HEK293 (cell line): ENCODE measurements around the gene ABCC11.
"Not testable (repeated sequence)": the region's sequence is repeated elsewhere in the genome, so short reads cannot be mapped to it uniquely, and the experiment has no call there.

ENCODE experiments used
- CTCF ChIA-PET: fragments of 350-600 bp; formaldehyde crosslinking; extraction: SDS; loops from one replicate; lab custom pipeline; 2021; ENCODE audit warnings: antibody characterized with exemption; lab: Yijun Ruan, JAX
- POLR2A ChIA-PET: fragments of 300-600 bp; formaldehyde crosslinking; extraction: SDS; loops from one replicate; lab custom pipeline; 2020; ENCODE audit warnings: antibody characterized with exemption, inconsistent platforms; lab: Yijun Ruan, JAX
- H3K27ac ChIP-seq: fragments of 200-500 bp; sonication (Bioruptor generic); 2 replicates; pipeline ENCODE4 v1.5.1; 2014; ENCODE audit warnings: low read depth, low read length, control low read depth, inconsistent platforms; ENCODE audit errors: extremely low read depth
- H3K36me3 ChIP-seq, 2 experiments: fragments of 200-500 bp in 1 of 2; sonication (Bioruptor generic) in 1 of 2; 1 replicate in 1 of 2; 2 replicates in 1 of 2; pipeline ENCODE4 v1.5.1; 2014 to 2017; ENCODE audit warnings: inconsistent platforms in 2 of 2, low read length in 2 of 2; ENCODE audit not compliant: control insufficient read depth in 2 of 2, insufficient read depth in 1 of 2
- H3K4me1 ChIP-seq: fragments of 200-500 bp; sonication (Bioruptor generic); 2 replicates; pipeline ENCODE4 v1.5.1; 2014; ENCODE audit warnings: mild to moderate bottlenecking, low read length, inconsistent platforms; ENCODE audit not compliant: control insufficient read depth, insufficient read depth
- H3K4me3 ChIP-seq: 2 replicates; pipeline ENCODE4 v1.5.1; 2011; ENCODE audit warnings: low read depth, mild to moderate bottlenecking, control low read depth, low read length, moderate library complexity
- H3K9me3 ChIP-seq: fragments of 200-500 bp; sonication (Bioruptor generic); 2 replicates; pipeline ENCODE4 v1.5.1; 2014; ENCODE audit warnings: low read depth, low read length, inconsistent platforms; ENCODE audit not compliant: control insufficient read depth, insufficient read depth
- KLF7 ChIP-seq: fragments of 450-650 bp; formaldehyde crosslinking; IDR thresholded peaks from 2 replicates; pipeline ENCODE4 v1.5.1; 2016; ENCODE audit warnings: missing biosample characterization, missing genetic modification characterization, borderline replicate concordance
- ZBTB8A ChIP-seq: fragments of 450-650 bp; formaldehyde crosslinking; IDR thresholded peaks from 2 replicates; pipeline ENCODE4 v1.5.1; 2016; ENCODE audit warnings: missing biosample characterization, missing genetic modification characterization
- ZNF175 ChIP-seq: fragments of 450-650 bp; formaldehyde crosslinking; IDR thresholded peaks from 2 replicates; pipeline ENCODE4 v1.5.1; 2016; ENCODE audit warnings: missing biosample characterization, missing genetic modification characterization
- ZNF24 ChIP-seq: fragments of 450-650 bp; formaldehyde crosslinking; IDR thresholded peaks from 2 replicates; pipeline ENCODE4 v1.5.1; 2016; ENCODE audit warnings: missing biosample characterization, missing genetic modification characterization
- ZNF302 ChIP-seq: fragments of 450-650 bp; formaldehyde crosslinking; IDR thresholded peaks from 2 replicates; pipeline ENCODE4 v1.5.1; 2016; ENCODE audit warnings: missing biosample characterization, missing genetic modification characterization, low read depth
- ZNF654 ChIP-seq: fragments of 450-650 bp; formaldehyde crosslinking; IDR thresholded peaks from 2 replicates; pipeline ENCODE4 v1.5.1; 2016; ENCODE audit warnings: low read depth, missing biosample characterization, missing genetic modification characterization
- ZSCAN18 ChIP-seq: fragments of 450-650 bp; formaldehyde crosslinking; IDR thresholded peaks from 2 replicates; pipeline ENCODE4 v1.5.1; 2016; ENCODE audit warnings: missing biosample characterization, missing genetic modification characterization
- TF ChIP-seq, protein P1 (sequence below): fragments of 450-650 bp; formaldehyde crosslinking; IDR thresholded peaks from 2 replicates; pipeline ENCODE4 v1.5.1; 2016; ENCODE audit warnings: missing biosample characterization, missing genetic modification characterization, borderline replicate concordance
- TF ChIP-seq, protein P2 (sequence below): fragments of 450-650 bp; formaldehyde crosslinking; IDR thresholded peaks from 2 replicates; pipeline ENCODE4 v1.5.1; 2017; ENCODE audit warnings: missing biosample characterization, missing genetic modification characterization
- TF ChIP-seq, protein P3 (sequence below): fragments of 450-650 bp; formaldehyde crosslinking; IDR thresholded peaks from 2 replicates; pipeline ENCODE4 v1.5.1; 2017; ENCODE audit warnings: missing biosample characterization, missing genetic modification characterization

ABCC11 gene

DNA sequence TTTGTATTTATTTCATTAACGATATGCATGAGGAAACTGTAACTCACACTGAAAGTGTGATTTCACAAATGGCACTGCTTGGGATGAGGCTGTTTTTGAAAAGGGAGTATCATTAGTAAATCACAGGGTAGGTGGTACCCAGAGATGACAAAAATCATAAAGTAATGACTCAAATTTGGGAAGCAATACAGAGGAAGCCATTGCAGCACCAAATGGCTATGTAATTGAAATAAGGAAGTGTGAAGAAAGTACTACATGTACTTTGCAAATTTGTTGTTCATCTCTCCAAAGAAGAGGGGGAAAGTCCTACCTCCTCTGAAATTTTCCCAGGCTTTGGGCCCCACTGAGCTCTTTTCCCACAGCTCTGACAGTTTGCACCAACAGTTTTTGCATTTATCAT is 79.3 kb downstream of the ABCC11 start (continued):
- TF ChIP-seq, protein P1, sequence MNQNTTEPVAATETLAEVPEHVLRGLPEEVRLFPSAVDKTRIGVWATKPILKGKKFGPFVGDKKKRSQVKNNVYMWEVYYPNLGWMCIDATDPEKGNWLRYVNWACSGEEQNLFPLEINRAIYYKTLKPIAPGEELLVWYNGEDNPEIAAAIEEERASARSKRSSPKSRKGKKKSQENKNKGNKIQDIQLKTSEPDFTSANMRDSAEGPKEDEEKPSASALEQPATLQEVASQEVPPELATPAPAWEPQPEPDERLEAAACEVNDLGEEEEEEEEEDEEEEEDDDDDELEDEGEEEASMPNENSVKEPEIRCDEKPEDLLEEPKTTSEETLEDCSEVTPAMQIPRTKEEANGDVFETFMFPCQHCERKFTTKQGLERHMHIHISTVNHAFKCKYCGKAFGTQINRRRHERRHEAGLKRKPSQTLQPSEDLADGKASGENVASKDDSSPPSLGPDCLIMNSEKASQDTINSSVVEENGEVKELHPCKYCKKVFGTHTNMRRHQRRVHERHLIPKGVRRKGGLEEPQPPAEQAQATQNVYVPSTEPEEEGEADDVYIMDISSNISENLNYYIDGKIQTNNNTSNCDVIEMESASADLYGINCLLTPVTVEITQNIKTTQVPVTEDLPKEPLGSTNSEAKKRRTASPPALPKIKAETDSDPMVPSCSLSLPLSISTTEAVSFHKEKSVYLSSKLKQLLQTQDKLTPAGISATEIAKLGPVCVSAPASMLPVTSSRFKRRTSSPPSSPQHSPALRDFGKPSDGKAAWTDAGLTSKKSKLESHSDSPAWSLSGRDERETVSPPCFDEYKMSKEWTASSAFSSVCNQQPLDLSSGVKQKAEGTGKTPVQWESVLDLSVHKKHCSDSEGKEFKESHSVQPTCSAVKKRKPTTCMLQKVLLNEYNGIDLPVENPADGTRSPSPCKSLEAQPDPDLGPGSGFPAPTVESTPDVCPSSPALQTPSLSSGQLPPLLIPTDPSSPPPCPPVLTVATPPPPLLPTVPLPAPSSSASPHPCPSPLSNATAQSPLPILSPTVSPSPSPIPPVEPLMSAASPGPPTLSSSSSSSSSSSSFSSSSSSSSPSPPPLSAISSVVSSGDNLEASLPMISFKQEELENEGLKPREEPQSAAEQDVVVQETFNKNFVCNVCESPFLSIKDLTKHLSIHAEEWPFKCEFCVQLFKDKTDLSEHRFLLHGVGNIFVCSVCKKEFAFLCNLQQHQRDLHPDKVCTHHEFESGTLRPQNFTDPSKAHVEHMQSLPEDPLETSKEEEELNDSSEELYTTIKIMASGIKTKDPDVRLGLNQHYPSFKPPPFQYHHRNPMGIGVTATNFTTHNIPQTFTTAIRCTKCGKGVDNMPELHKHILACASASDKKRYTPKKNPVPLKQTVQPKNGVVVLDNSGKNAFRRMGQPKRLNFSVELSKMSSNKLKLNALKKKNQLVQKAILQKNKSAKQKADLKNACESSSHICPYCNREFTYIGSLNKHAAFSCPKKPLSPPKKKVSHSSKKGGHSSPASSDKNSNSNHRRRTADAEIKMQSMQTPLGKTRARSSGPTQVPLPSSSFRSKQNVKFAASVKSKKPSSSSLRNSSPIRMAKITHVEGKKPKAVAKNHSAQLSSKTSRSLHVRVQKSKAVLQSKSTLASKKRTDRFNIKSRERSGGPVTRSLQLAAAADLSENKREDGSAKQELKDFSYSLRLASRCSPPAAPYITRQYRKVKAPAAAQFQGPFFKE (tag by site-specific recombination), result no peak
- TF ChIP-seq KLF7 (tag by site-specific recombination) (no peak), ZNF654 (tag by site-specific recombination) (no peak)
- TF ChIP-seq, all 188 proteins: peak for 0

- CTCF ChIA-PET, result interaction anchor here (0.6 to 1.1 kb wide), 5 partner anchors 49 to 1313 kb away, joined by 3 read pairs; no protein-coding TSS in a partner anchor
- H3K4me3 ChIP-seq, H3K36me3 ChIP-seq, H3K9me3 ChIP-seq, H3K27ac ChIP-seq, H3K4me1 ChIP-seq: not testable (repeated sequence)
- POLR2A ChIA-PET, result interaction anchor here (0.6 kb wide), 1 partner anchor 1123 kb away, joined by 5 read pairs; no protein-coding TSS in a partner anchor
Observed at GRCh38 chr16:48166617-48167016, 80.7 kb downstream of the ABCC11 start.

- H3K36me3 ChIP-seq, result no peaks in the 10 kb centered on the region
- TF ChIP-seq ZBTB8A (tag by site-specific recombination), result no peak
- no peak for TF ChIP-seq ZNF302 (tag by site-specific recombination)
- no peak for TF ChIP-seq ZNF175 (tag by site-specific recombination)
- no peak for TF ChIP-seq ZSCAN18 (tag by site-specific recombination)
- TF ChIP-seq, protein P2, sequence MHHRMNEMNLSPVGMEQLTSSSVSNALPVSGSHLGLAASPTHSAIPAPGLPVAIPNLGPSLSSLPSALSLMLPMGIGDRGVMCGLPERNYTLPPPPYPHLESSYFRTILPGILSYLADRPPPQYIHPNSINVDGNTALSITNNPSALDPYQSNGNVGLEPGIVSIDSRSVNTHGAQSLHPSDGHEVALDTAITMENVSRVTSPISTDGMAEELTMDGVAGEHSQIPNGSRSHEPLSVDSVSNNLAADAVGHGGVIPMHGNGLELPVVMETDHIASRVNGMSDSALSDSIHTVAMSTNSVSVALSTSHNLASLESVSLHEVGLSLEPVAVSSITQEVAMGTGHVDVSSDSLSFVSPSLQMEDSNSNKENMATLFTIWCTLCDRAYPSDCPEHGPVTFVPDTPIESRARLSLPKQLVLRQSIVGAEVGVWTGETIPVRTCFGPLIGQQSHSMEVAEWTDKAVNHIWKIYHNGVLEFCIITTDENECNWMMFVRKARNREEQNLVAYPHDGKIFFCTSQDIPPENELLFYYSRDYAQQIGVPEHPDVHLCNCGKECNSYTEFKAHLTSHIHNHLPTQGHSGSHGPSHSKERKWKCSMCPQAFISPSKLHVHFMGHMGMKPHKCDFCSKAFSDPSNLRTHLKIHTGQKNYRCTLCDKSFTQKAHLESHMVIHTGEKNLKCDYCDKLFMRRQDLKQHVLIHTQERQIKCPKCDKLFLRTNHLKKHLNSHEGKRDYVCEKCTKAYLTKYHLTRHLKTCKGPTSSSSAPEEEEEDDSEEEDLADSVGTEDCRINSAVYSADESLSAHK (tag by site-specific recombination), result no peak
- no peak for TF ChIP-seq ZNF24
- TF ChIP-seq, protein P3, sequence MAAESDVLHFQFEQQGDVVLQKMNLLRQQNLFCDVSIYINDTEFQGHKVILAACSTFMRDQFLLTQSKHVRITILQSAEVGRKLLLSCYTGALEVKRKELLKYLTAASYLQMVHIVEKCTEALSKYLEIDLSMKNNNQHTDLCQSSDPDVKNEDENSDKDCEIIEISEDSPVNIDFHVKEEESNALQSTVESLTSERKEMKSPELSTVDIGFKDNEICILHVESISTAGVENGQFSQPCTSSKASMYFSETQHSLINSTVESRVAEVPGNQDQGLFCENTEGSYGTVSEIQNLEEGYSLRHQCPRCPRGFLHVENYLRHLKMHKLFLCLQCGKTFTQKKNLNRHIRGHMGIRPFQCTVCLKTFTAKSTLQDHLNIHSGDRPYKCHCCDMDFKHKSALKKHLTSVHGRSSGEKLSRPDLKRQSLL (tag by site-specific recombination), result no peak
- CTCF ChIA-PET, result interaction anchor here (0.6 to 2.1 kb wide), 9 partner anchors 48 to 1313 kb away, joined by 3 to 19 read pairs (median 3); no protein-coding TSS in a partner anchor
- H3K4me1 ChIP-seq, result no peaks in the 10 kb centered on the region
- H3K4me3 ChIP-seq, result no peak overlapping the region
- H3K27ac ChIP-seq, result no peak overlapping the region
- H3K9me3 ChIP-seq, result no peaks in the 10 kb centered on the region
- POLR2A ChIA-PET, result interaction anchor here (0.6 kb wide), 1 partner anchor 1122 kb away, joined by 5 read pairs; no protein-coding TSS in a partner anchor
Observed at GRCh38 chr16:48165961-48166578, 81.3 kb downstream of the ABCC11 start.
